GF-D8 (cell line): ENCODE measurements around the gene SRRM4.

Experiments used
- DNase-seq: peaks from one replicate; lab custom pipeline; 2025; lab: John Stamatoyannopoulos, UW

Gene SRRM4

DNA sequence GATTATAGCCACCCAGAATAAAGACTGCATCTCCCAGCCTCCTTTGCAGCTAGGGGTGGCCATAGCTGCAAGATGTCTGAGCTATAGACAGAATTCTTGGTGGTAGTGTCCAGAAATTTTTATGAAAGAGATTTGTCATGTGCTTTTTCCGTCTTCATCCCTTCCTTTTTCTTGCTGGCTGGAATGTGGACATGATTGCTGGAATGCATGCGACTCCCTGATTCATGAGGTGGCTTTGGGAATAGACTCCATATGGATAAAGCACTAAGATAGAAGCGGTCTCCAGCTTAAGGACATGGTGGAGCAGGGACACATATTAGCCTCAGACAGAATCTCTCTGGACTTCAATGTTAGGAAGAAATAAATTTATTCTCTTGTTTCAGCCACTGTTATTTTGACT lies 187.4 kb downstream of the SRRM4 start:
- no peak for DNase-seq

DNA sequence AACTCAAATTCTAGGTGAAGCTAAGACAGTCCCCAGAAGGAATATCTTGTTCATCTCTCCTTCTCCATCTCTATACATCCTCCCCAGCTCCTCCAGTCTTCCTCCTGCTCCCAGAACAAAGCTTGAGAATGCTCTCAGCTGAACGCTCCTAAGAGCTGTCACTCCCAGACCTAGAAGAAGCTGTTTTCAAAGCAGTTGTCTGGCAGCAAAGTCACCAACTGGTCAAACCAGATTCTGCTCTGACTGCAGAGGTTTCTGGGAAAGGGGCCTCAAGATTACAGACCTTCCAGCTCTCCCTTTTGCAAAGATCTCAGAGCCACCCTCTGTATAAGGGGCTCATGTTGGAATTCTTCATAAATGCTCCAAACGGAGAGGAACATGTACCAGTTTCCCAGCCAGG lies 187.8 kb downstream of the SRRM4 start:
- no peak for DNase-seq

DNA sequence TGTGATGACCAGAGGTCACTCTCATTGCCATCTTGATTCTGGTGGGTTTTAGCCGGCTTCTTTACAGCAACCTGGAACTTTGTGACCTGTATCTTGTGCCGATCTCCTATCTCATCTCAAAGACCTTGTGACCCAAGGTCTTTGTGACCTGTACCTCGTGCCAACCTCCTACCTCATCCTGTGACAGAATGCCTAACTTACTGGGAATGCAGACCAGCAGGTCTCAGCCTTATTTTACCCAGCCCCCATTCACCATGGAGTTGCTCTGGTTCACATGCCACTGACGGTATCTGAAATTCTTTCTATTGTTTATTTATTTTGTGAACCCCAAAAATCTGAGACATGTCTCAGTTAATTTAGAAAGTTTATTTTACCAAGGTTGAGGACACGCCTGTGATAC lies 189.9 kb downstream of the SRRM4 start:
- DNase-seq: no peak

DNA sequence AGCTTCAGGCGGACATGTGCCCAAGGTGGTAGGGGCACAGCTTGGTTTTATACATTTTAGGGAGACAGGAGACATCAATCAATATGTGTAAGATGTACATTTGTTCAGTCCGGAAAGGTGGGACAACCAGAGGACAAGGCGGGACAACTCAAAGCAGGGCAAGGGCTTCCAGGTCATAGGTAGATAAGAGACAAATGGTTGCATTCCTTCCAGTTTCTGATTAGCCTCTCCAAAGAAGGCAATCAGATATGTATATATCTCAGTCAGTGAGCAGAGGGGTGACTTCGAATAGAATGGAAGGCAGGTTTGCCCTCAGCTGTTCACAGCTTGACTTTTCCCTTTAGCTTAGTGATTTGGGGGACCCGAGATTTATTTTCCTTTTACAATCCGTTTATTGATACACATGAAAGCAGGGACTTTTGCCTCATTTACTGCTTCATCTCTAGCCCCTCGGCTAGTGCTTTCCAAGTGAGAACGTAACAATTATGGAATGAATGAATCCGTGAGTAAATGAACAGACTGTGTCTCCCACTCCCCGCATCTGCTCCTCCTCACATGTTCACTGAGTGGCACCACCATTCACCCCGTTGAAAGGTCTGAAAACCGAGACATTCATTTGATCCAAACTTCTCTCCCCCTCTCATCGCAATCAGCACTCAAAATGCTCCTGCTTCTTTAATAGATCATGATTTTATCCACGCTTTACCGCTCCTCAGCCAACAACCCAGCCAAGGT lies 190.5 kb downstream of the SRRM4 start:
- no peak for DNase-seq

DNA sequence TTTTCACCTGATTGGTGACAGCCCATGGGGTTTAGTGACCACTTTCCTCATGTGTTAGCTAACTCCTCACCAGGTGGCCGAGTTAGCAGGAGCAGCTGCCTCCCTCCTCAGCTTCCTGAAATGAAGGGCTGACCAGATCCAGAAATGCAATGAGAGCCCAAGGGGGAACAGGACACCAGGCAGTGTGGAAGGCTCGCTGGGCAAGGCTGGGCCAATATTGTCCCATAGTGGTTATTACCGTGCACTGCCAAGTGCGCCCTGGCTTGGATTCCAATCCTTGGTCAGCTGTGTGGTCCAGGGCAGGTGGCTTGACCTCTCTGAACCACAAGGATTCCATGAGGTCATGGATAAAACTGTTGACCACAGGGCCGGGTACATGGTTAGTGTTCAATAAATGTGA lies 193.7 kb downstream of the SRRM4 start:
- no peak for DNase-seq

DNA sequence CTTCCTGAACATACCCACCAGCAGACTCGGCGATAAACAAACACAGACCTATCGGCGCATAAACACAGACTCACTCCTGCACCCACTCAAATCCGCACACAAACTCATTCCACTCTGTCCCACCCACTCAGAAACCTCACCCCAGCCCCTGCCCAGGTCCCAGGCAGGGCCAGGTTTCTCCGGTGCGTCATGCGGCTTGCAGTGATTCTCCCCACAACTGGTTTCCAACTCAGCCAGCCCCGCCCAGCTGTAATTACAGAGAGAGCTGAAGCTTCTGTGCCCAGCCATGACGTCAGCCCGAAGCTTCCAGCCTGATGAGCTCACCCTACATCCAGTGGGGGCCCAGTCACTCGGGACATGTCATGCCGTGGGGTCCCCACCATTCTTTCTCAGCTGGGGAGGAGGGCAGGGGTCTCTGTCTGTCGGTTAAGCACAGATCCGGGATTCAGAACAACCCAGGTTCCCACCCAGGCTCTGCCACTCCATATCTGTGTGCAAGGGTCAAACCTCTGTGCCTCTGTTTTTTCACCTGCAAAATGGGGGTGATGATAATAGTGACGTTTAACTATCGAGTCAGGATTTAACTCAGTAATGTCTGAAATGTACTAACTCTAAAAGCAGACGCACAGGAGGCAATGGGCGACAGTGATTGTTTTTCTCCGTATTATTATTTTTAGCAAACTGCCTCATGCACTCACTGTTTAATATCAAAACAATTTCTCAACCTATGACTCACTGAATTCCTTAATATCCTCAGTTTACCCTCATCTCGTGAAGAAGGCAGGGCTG lies 195.1 kb downstream of the SRRM4 start:
- DNase-seq: no peak

DNA sequence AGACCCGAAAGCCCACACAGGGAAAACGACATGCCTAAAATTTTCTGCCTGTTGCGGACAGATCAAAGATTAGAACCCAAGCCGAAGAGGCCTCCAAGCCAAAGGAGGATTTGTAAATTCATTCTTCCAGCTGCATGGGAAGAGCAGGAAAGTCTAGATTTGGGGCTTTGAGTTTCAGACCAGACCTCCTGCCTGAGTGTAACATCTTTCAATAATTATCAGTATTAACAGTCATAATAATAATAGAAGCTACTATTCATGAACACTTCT lies 195.7 kb downstream of the SRRM4 start:
- DNase-seq: no peak

DNA sequence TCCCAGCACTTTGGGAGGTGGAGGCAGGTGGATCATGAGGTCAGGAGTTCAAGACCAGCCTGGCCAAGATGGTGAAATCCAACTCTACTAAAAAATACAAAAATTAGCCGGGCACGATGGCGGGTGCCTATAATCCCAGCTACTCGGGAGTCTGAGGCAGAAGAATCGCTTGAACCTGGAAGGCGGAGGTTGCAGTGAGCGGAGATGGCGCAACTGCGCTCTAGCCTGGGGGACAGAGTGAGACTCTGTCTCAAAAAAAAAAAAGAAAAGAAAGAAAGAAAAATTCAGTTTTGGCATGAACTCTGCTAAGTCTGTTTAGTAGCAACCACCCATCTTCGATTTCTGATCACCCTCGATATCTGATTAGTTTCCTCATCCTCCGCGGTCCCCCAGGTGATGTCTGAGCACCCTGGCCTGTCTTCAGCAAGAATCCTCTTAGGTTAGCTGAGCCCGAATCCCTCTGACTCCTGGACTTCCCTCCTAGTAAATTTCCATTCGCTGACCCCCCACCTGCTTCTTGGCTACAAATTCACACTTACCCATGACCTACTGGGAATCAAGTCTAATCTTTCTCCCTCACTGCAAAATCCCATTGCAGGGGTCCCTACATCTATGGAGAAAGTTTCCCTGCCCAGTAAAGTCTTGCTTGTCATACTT lies 196.5 kb downstream of the SRRM4 start:
- DNase-seq: no peak

DNA sequence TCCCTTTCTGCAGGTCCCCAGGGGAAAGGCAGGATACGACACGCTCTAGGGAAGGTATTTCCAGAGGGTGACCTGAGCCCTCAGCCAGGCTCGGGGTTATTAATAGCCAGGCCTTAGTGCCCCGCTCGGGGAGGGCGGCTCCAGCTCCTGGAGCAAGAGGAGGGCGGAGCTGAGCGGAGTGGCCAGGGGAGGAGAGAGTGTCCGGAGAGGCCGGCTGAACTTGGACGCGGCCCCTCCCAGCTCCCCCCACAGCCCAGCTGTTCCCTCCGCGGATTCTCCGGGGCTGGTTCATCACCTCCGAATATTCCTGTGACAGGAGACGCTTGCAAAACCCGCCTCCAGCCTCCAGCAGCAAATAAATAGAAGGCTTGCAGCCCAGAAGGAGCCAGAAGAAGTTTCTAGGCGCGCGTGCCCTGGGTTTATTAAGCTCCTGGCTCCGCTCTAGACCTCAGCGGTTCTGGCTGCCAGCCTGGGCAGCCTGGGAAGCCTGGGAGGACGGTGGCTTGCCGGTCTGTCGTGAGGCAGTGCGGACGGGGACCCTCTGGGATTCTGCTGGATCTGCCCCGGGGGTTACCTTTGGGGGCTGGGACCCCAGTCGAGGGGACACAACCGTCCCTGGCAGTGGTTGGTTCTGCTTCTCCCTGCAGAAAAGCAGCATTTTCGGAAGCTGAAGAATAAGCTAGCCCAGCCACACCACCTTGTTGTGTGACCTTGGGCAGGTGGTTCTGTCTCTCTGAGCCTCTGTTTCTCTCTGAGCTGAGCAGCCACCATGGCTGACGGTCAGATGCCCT lies 197.4 kb downstream of the SRRM4 start, which contains the start of gene HSPB8:
HSPB8 (plus strand) TSS at position 388 of the 791 bp plus-strand sequence; CDS start at position 770, 382 bp downstream.
- no peak for DNase-seq

DNA sequence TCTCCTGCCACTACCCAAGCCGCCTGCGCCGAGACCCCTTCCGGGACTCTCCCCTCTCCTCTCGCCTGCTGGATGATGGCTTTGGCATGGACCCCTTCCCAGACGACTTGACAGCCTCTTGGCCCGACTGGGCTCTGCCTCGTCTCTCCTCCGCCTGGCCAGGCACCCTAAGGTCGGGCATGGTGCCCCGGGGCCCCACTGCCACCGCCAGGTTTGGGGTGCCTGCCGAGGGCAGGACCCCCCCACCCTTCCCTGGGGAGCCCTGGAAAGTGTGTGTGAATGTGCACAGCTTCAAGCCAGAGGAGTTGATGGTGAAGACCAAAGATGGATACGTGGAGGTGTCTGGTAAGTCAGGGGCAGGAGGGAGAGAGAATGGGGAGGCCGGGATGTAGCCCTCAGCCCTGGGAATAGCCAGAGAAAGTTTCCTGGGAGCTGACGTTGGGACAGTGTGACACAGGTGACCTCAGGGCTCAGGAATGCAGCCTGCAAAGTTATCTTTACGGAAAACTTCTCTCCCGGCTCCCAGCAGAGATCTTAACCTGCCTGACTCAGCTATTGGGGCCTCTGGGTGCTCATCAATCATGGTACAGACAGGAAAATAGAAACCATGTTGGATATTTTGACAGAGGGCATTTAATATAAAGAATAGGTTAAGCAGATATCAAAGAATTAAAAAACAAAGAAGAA lies 198.1 kb downstream of the SRRM4 start:
- DNase-seq: no peak

DNA sequence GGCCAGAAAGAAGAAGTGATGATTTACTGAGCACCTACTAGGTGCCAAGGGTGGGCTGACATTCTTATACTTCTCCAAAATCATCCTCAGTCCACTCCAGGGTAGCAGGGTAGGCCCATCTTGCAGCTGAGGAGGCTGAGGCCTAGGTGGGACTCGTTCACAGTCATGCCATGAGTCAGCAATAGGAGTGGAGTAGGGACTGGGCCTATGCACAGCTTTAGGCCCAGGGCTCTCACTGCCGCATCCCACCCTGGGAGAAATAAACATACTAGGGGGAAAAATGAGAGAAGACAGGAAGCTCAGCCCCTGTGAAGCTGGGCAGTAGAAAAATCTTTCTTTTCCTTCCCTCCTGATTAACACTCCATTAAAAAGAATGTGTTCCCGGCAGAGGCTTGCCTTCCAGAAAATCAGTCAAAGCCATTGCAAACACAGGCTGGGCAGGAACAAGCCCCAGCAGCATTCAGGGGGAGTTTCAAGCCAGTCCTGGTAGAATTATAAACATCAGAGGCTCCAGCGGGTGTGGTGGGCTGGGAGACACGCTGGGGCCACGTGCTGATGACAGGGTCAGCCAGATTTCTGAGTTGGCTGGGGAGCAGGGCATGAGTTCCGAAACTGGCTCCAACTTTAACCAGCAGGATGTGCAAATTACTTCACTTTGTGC lies 199.2 kb downstream of the SRRM4 start:
- no peak for DNase-seq

DNA sequence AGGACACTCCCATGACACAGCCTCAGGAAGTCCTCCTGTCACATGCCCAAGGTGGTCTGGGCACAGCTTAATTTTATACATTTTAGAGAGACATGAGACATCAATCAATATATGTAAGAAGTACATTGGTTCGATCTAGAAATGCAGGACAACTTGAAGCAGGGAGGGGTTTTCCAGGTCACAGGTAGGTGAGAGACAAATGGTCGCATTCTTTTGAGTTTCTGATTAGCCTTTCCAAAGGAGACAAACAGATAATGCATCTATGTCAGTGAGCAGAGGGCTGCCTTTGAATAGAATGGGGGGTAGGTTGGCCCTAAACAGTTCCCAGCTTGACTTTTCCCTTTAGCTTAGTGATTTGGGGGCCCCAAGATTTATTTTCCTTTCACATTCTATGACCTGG lies 199.9 kb downstream of the SRRM4 start:
- DNase-seq: no peak

DNA sequence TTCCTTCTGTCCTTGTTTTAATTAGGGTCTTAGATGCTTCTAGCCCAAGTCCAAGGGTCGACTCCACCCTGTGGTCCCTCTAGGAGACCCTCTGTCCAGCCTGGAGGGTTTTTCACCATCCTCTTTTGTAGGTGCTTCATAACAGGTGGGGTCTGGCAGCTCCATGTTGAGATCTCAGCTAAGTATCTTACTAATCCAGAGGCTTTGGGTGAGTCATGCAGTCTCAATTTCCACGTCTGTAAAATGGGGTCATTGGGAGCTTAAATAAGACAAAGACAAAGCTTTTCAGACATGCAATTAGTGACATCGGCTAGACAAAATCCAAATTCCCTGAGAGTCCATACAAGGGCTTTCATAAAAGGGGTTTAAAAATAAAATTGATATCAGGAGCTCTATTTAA lies 200.6 kb downstream of the SRRM4 start:
- no peak for DNase-seq

DNA sequence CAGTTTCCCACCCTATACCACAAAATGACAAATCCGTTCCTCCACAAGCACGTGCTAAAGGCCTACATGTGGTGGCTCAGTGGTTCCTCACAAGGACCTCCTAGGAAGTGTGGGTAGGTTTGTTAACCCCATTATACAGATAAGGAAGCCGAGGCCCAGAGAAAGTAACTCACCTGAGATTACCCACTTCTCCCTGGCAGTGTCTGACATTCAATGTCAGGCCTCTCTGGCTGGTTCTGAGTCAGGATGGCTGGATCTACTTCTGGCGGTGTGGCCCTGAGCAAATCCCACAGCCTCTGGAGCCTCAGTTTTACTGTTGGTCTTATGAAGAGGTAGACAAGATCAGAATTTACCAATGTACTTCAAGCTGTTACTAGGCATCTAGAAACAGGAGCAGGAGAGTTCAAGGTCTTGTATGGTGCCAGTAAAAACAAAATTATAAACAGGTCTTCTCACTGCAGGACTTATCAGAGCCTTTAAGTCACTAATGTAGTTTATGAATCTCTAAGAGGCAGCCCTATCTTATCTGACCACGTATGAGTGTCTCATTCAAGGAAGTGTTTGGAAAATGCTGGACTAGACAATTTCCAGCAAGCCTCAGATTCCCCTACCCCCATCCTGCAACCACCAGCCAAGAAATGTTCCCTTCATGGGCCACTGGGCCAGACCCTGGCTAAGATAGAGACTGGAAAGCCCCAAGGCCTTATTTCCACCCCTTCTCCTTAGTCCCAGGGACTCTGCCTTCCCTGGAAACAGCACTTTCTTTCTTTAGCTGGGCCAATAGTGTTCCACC lies 201.6 kb downstream of the SRRM4 start:
- DNase-seq: no peak

DNA sequence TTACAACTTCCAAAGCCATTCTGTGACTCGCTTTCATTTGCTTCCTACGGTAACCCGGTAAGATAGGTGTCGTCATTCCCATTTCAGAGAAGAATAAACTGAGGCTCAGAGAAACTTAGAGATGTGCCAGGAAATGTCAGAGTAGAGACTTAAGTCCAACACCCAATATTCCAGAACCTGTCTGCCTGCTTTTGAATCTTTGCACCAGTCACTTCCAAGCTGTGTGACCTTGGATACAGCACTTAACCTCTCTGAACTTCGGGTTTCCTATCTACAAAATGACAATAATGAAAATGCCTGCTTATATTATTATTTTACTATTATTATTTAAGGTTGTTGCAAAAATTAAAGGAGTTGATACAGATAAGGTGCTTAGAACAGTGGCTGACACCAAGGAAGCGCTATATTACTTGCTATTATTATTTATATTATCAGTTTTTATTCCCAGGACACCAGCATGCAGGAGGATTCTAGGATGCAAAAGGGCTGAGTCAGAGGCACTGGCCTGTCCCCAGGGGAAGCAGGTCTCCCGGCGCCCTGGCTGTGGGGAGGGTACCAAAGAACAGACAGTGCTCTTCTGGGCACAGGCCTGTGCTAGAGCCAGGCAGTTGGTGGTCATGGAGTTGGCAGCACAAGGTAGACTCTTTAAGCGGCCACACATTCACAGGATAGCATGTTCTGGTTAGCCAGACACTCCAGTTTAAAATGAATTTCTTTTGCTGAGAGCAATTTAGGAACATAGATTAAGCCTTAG lies 202.8 kb downstream of the SRRM4 start:
- no peak for DNase-seq

DNA sequence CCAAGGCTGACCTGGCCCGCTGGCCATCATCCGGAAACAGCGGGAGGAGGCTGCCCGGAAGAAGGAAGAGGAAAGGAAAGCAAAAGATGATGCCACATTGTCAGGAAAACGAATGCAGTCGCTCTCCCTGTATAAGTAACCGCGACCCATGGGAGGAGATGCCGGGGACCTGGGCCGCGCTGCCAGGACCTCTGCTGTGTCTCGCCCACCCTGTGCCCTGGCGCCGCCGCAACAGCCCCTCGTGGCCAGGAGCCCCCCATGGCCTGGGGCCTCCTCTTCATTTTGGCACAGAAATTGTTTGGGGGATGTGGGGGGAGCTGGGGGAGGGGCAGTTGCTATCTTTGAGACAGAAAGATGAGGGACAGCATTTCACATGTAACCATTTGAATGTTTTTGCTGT lies 213.9 kb downstream of the SRRM4 start:
- DNase-seq: no peak

DNA sequence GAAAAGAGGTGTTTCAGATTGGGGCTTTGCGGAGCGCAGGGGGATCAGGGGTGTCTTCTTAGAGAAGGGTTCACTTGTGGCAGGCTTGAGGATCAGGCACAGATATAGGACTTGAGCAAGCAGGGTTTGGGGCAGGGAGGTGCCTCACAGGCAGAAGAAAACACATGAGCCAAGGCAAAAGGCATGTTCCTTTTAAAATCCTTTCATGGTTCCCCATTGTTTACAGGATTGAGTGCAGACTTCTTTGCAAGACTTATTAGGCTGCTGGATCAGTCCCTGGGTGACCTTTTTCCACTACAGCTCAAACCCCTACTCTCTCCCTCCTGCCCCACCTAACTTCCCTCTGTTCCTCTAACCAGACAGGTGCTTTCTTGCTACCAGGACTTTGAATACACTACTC lies 217.1 kb downstream of the SRRM4 start:
- DNase-seq: no peak

DNA sequence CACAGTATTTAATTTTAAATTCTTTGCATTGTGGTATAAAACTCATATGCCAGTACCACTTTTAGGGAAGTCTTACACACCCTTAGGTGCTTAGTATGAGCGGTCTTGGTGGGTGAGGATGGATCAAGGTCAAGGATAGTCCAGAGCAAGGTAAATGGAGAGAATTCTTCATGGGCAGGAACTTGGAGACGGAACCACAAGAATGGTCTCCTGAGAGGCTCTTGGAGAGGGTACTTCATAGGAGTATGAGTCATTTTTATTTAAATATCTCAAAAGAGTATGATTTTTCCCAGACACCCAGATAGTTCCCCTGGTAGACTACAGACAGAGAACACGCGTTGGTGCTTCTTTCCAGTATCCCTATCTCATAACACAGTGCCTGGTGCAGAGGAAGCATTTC lies 219.3 kb downstream of the SRRM4 start:
- DNase-seq: no peak

DNA sequence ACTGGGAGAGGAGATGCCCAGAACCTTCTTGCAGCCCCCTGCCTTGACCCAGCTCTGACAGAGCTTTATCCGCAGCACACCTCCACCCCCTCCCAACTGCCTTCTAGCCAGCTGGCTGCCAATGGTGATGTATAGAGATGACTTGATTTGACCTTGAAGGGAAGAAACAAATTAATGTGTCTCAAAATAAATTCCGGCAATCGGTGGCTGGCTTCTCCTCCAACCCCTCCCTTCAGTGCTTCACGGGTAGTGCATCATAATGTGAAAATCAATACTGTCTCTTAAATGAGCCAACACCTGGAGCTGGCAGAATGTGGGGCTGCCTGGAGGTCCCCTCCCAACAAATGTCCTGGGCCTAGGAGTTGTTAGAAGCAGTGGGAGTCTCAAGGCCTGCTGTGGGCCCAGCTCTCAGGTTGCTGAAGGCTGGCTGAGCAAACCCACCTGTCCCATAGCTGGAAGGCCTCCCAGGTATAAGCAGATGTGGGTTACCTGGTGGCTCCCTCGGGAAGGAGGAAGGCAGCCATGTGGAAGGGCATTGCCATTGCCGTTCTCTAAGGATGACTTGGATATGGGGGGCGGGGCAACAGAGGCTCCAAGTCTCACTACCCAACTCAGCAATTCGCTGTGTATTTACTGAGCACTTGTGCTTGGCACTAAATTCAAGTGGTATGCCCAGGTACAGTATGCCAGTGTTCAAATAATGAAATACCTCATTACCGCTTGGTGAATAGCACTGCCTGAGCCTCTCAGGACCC lies 220.6 kb downstream of the SRRM4 start:
- DNase-seq: no peak
